ENCODE data around the gene EPB41L3.

- no peak for TF ChIP-seq CTCF (IDR thresholded peaks at IDR 0.05)
- no peak for TF ChIP-seq POLR2A (IDR thresholded peaks at IDR 0.05)
Observed at GRCh38 chr18:5419601-5420000, 124.2 kb downstream of the EPB41L3 start.

All from suprapubic skin (tissue), 3 donors.